ENCODE measurements around the gene D2HGDH.

GRCh38 chr2:241733391-241734207 is 831 bp upstream of the D2HGDH start:
- TF ChIP-seq CTCF (IDR thresholded peaks at IDR 0.05; ENCODE audit: insufficient read depth, low read depth, low read length) (no peak), EZH2 (IDR thresholded peaks at IDR 0.05; ENCODE audit: insufficient read depth, low read length) (no peak)
